ENCODE results near the gene SMAD7. TPM values are rescaled to one million over a fixed set of nuclear protein-coding genes. Genes with fewer than 3 reads are reported as not detected.

SMAD7 gene
- total RNA-seq, 1 experiment from 2014 or later, result 5.8 TPM

GRCh38 chr18:48966523-48966922 lies 15.8 kb upstream of the SMAD7 start:
- H3K27ac ChIP-seq, result no peak overlapping the region
- no peaks in the 10 kb centered on the region for H3F3A ChIP-seq (ENCODE audit: insufficient read depth, low read depth)
- no peak overlapping the region for H2AFZ ChIP-seq
- H4K20me1 ChIP-seq (ENCODE audit: insufficient read depth), result no peaks in the 10 kb centered on the region
- TF ChIP-seq EZH2 (IDR thresholded peaks at IDR 0.05; ENCODE audit: low read depth), result no peak
- no peak for TF ChIP-seq CTCF (conservative IDR thresholded peaks at IDR 0.05)
- CTCF ChIA-PET, result no interaction called here
- no peaks in the 10 kb centered on the region for H3K79me2 ChIP-seq (ENCODE audit: low read depth)
- H3K9me2 ChIP-seq (ENCODE audit: insufficient read depth), result no peaks in the 10 kb centered on the region
- H3K27me3 ChIP-seq (ENCODE audit: insufficient read depth, low read depth), result no peaks in the 10 kb centered on the region
- H3K4me3 ChIP-seq, result no peak overlapping the region
- POLR2A ChIA-PET (ENCODE audit: unreplicated experiment), result no interaction called here
- no peak overlapping the region for H3K4me2 ChIP-seq
- 0 out of 2 replicates have a peak, but pooled peaks cover under 1% of the 10 kb centered on the region for H3K4me1 ChIP-seq (replicated peaks; ENCODE audit: insufficient read depth)
- DNase-seq, result no peak
- BruUV-seq (replicated peaks), result no TSS peak
- intact Hi-C loops (cut with micrococcal nuclease; ENCODE audit: unreplicated experiment), result no loop called here
- H3K9me3 ChIP-seq (ENCODE audit: insufficient read depth, low read depth), result no peaks in the 10 kb centered on the region
- H3K36me3 ChIP-seq (ENCODE audit: low read depth), result no peaks in the 10 kb centered on the region

- no peaks in the 10 kb centered on the region for H3K9me3 ChIP-seq (ENCODE audit: insufficient read depth, low read depth)
- no peaks in the 10 kb centered on the region for H3K36me3 ChIP-seq (ENCODE audit: low read depth)
- H3K4me1 ChIP-seq (replicated peaks; ENCODE audit: insufficient read depth), result peaks cover 17% of the 10 kb centered on the region
- H3K4me2 ChIP-seq, result no peak overlapping the region
- no peaks in the 10 kb centered on the region for H3K79me2 ChIP-seq (ENCODE audit: low read depth)
- no peak overlapping the region for H3K27ac ChIP-seq
- CTCF ChIA-PET, result no interaction called here
- TF ChIP-seq EZH2 (IDR thresholded peaks at IDR 0.05; ENCODE audit: low read depth), result no peak
- no peak for TF ChIP-seq CTCF (conservative IDR thresholded peaks at IDR 0.05)
- H3K9me2 ChIP-seq (ENCODE audit: insufficient read depth), result no peaks in the 10 kb centered on the region
- no peak overlapping the region for H2AFZ ChIP-seq
- H3K27me3 ChIP-seq (ENCODE audit: insufficient read depth, low read depth), result no peaks in the 10 kb centered on the region
- POLR2A ChIA-PET (ENCODE audit: unreplicated experiment), result no interaction called here
- BruUV-seq (replicated peaks), result no TSS peak
- H3F3A ChIP-seq (ENCODE audit: insufficient read depth, low read depth), result no peaks in the 10 kb centered on the region; the same call in 1 of the 2 replicates
- H4K20me1 ChIP-seq (ENCODE audit: insufficient read depth), result no peaks in the 10 kb centered on the region
- no peak overlapping the region for H3K4me3 ChIP-seq
- intact Hi-C loops (cut with micrococcal nuclease; ENCODE audit: unreplicated experiment), result no loop called here
- no peak for DNase-seq
Observed at GRCh38 chr18:48963586-48964470, 13.1 kb upstream of the SMAD7 start.

- H3K9me3 ChIP-seq (ENCODE audit: insufficient read depth, low read depth), result no peaks in the 10 kb centered on the region
- POLR2A ChIA-PET (ENCODE audit: unreplicated experiment), result no interaction called here
- H3F3A ChIP-seq (ENCODE audit: insufficient read depth, low read depth), result no peaks in the 10 kb centered on the region; the same call in 1 of the 2 replicates
- no peak overlapping the region for H3K4me2 ChIP-seq
- no peaks in the 10 kb centered on the region for H3K9me2 ChIP-seq (ENCODE audit: insufficient read depth)
- peaks cover 17% of the 10 kb centered on the region for H3K4me1 ChIP-seq (replicated peaks; ENCODE audit: insufficient read depth)
- no peak overlapping the region for H3K4me3 ChIP-seq
- H3K27me3 ChIP-seq (ENCODE audit: insufficient read depth, low read depth), result no peaks in the 10 kb centered on the region
- no peaks in the 10 kb centered on the region for H3K79me2 ChIP-seq (ENCODE audit: low read depth)
- H3K36me3 ChIP-seq (ENCODE audit: low read depth), result no peaks in the 10 kb centered on the region
- H4K20me1 ChIP-seq (ENCODE audit: insufficient read depth), result no peaks in the 10 kb centered on the region
- H3K27ac ChIP-seq, result no peak overlapping the region
- no TSS peak for BruUV-seq (replicated peaks)
- CTCF ChIA-PET, result no interaction called here
- no peak for TF ChIP-seq EZH2 (IDR thresholded peaks at IDR 0.05; ENCODE audit: low read depth)
- no peak for TF ChIP-seq CTCF (conservative IDR thresholded peaks at IDR 0.05)
- H2AFZ ChIP-seq, result no peak overlapping the region
- DNase-seq, result no peak
- intact Hi-C loops (cut with micrococcal nuclease; ENCODE audit: unreplicated experiment), result no loop called here
Observed at GRCh38 chr18:48962994-48963561, 12.3 kb upstream of the SMAD7 start.
